KMS-11 (cell line): ENCODE data around the gene SELE.

ENCODE experiments used
- H2AFZ ChIP-seq: fragments of 200-600 bp; sonication (generic); 2 replicates; pipeline ENCODE4 v1.6.1; 2016; ENCODE audit warnings: antibody characterized with exemption, mixed run types, low read depth
- H3K27ac ChIP-seq: fragments of 200-600 bp; sonication (generic); 2 replicates; pipeline ENCODE4 v1.6.1; 2016; ENCODE audit warnings: mild to moderate bottlenecking, mixed run types
- H3K27me3 ChIP-seq: fragments of 200-600 bp; sonication (generic); 2 replicates; pipeline ENCODE4 v1.6.1; 2017; ENCODE audit warnings: mild to moderate bottlenecking, low read depth, mixed run types, moderate library complexity; ENCODE audit not compliant: insufficient read depth
- H3K36me3 ChIP-seq: fragments of 200-600 bp; sonication (generic); 2 replicates; pipeline ENCODE4 v1.6.1; 2017; ENCODE audit warnings: mild to moderate bottlenecking, mixed run types; ENCODE audit not compliant: insufficient read depth
- H3K4me1 ChIP-seq: fragments of 200-600 bp; sonication (generic); 2 replicates; pipeline ENCODE4 v1.6.1; 2016; ENCODE audit warnings: mild to moderate bottlenecking, low read depth, mixed run types; ENCODE audit not compliant: poor library complexity, severe bottlenecking
- H3K4me2 ChIP-seq: fragments of 200-600 bp; sonication (generic); 2 replicates; pipeline ENCODE4 v1.7.0; 2016; ENCODE audit warnings: mild to moderate bottlenecking, mixed run types
- H3K4me3 ChIP-seq: fragments of 200-600 bp; sonication (generic); IDR thresholded peaks from 2 replicates; pipeline ENCODE4 v1.6.1; 2017; ENCODE audit warnings: low read depth, low read length, mixed read lengths; ENCODE audit not compliant: insufficient read depth
- H3K79me2 ChIP-seq: fragments of 200-600 bp; sonication (generic); 2 replicates; pipeline ENCODE4 v1.6.1; 2016; ENCODE audit warnings: low read depth, mixed run types; ENCODE audit not compliant: insufficient read depth
- H3K9ac ChIP-seq: fragments of 200-600 bp; sonication (generic); 2 replicates; pipeline ENCODE4 v1.6.1; 2016; ENCODE audit warnings: mild to moderate bottlenecking, mixed run types
- H4K20me1 ChIP-seq: fragments of 200-600 bp; sonication (generic); 2 replicates; pipeline ENCODE4 v1.6.1; 2016; ENCODE audit warnings: mild to moderate bottlenecking, mixed run types; ENCODE audit not compliant: insufficient read depth
- CTCF ChIP-seq: fragments of 200-600 bp; sonication (generic); conservative IDR thresholded peaks from 2 replicates; pipeline ENCODE4 v1.6.1; 2017; ENCODE audit warnings: low read depth, mild to moderate bottlenecking, antibody characterized with exemption, low read length, moderate library complexity, mixed read lengths

The SELE gene

GRCh38 chr1:169733924-169734323 is at the start of gene SELE:
SELE (minus strand) TSS chr1:169734079; CDS start chr1:169733612, 467 bp downstream.
- no peaks in the 10 kb centered on the region for H3K27me3 ChIP-seq

GRCh38 chr1:169782596-169782995 is 48.7 kb upstream of the SELE start:
- Histone ChIP-seq H3K27ac (no peak overlapping the region), H3K9ac (no peak overlapping the region), H3K79me2 (no peaks in the 10 kb centered on the region), H3K4me2 (no peak overlapping the region), H3K4me1 (no peaks in the 10 kb centered on the region), H3K4me3 (no peak overlapping the region), H2AFZ (no peak overlapping the region), H3K27me3 (no peaks in the 10 kb centered on the region), H4K20me1 (no peaks in the 10 kb centered on the region), H3K36me3 (no peaks in the 10 kb centered on the region)
- no peak for TF ChIP-seq CTCF

More at GRCh38 chr1:169733924-169734323, at the start of gene SELE:
- H3K36me3 ChIP-seq: no peaks in the 10 kb centered on the region
- TF ChIP-seq CTCF: no peak
- H4K20me1 ChIP-seq: no peaks in the 10 kb centered on the region
- no peak within 1 kb of the TSS for H3K27ac ChIP-seq
- H3K9ac ChIP-seq: no peak within 1 kb of the TSS
- no peaks in the 10 kb centered on the region for H3K4me1 ChIP-seq
- no peak within 1 kb of the TSS for H2AFZ ChIP-seq
- H3K4me2 ChIP-seq: no peak within 1 kb of the TSS
- no peak within 1 kb of the TSS for H3K4me3 ChIP-seq
- H3K79me2 ChIP-seq: no peaks in the 10 kb centered on the region

GRCh38 chr1:169779970-169780369 is 46.1 kb upstream of the SELE start:
- Histone ChIP-seq H3K27me3 (no peaks in the 10 kb centered on the region), H3K4me3 (no peak overlapping the region), H3K4me2 (no peak overlapping the region), H3K4me1 (no peaks in the 10 kb centered on the region), H3K27ac (no peak overlapping the region), H3K36me3 (no peaks in the 10 kb centered on the region), H4K20me1 (no peaks in the 10 kb centered on the region), H3K9ac (no peak overlapping the region), H2AFZ (no peak overlapping the region), H3K79me2 (no peaks in the 10 kb centered on the region)
- no peak for TF ChIP-seq CTCF

- TF ChIP-seq CTCF: no peak
- Histone ChIP-seq H3K36me3 (no peaks in the 10 kb centered on the region), H3K4me3 (no peak overlapping the region), H4K20me1 (no peaks in the 10 kb centered on the region), H3K79me2 (no peaks in the 10 kb centered on the region), H2AFZ (no peak overlapping the region), H3K4me1 (no peaks in the 10 kb centered on the region), H3K27me3 (no peaks in the 10 kb centered on the region), H3K9ac (no peak overlapping the region), H3K27ac (no peak overlapping the region), H3K4me2 (no peak overlapping the region)
These were observed 45.3 kb upstream of the SELE start for GRCh38 chr1:169779150-169779549.

GRCh38 chr1:169776440-169776839 is 42.6 kb upstream of the SELE start:
- H3K4me3 ChIP-seq: no peak overlapping the region
- no peak overlapping the region for H2AFZ ChIP-seq
- TF ChIP-seq CTCF: no peak

More at GRCh38 chr1:169776440-169776839, 42.6 kb upstream of the SELE start:
- no peaks in the 10 kb centered on the region for H3K36me3 ChIP-seq
- no peaks in the 10 kb centered on the region for H4K20me1 ChIP-seq
- H3K27me3 ChIP-seq: no peaks in the 10 kb centered on the region
- no peak overlapping the region for H3K9ac ChIP-seq
- H3K27ac ChIP-seq: no peak overlapping the region
- no peak overlapping the region for H3K4me2 ChIP-seq
- H3K4me1 ChIP-seq: no peaks in the 10 kb centered on the region
- no peaks in the 10 kb centered on the region for H3K79me2 ChIP-seq
